D721Med (cell line): ENCODE data around the gene SH3RF3.

Experiments used
- DNase-seq: peaks from one replicate; pipeline ENCODE4 v3.0.0; 2011; ENCODE audit warnings: low spot score; ENCODE audit not compliant: insufficient read length
- FAIRE-seq: peaks from 2 replicates; lab custom pipeline; 2011; peaks lifted over from hg19 to GRCh38; lab: Jason Lieb, UNC
- CTCF ChIP-seq: IDR thresholded peaks from 2 replicates; pipeline ENCODE4 v1.5.1; 2012; ENCODE audit warnings: mild to moderate bottlenecking, control low read depth; ENCODE audit not compliant: insufficient read depth; ENCODE audit errors: missing control alignments

Gene SH3RF3

GRCh38 chr2:109473616-109474318 lies 344.8 kb downstream of the SH3RF3 start:
- TF ChIP-seq CTCF: no peak
- DNase-seq (no peak), FAIRE-seq (no peak)

- FAIRE-seq (no peak), DNase-seq (no peak)
- no peak for TF ChIP-seq CTCF
Measured at GRCh38 chr2:109474319-109474825, 345.4 kb downstream of the SH3RF3 start.

- no peak for TF ChIP-seq CTCF
- FAIRE-seq: no peak
- DNase-seq: no peak
Measured at GRCh38 chr2:109475531-109476210, 346.7 kb downstream of the SH3RF3 start.

DNA sequence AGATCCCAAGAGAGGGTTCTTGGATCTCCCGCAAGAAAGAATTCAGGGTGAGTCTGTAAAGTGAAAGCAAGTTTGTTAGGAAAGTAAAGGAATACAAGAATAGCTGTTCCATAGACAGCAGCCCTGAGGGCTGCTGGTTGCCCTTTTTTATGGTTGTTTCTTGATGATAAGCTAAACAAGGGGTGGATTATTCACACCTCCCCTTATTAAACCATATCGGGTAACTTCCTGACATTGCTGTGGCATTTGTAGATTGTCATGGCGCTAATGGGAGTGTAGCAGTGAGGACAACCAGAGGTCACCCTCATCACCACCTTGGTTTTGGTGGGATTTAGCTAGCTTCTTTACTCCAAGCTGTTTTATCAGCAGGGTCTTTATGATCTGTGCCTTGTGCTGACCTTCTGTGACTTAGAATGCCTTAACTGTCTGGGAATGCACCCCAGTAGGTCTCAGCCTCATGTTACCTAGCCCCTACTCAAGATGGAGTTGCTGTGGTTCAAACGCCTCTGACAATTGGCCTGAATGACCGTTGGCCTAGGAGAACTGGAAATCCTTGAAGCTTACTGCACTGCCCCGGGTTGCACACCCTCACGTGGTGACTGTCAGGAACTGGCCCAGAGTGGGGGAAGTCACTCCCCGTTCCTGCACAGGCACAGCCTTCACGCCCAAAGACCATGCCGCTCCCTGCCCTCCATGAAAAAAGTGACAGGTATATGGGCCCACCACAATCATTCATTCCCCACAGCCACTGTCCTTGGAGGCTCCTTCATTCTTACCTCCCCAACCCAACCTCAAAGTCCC lies 347.8 kb downstream of the SH3RF3 start:
- TF ChIP-seq CTCF: no peak
- DNase-seq (no peak), FAIRE-seq (no peak)

DNA sequence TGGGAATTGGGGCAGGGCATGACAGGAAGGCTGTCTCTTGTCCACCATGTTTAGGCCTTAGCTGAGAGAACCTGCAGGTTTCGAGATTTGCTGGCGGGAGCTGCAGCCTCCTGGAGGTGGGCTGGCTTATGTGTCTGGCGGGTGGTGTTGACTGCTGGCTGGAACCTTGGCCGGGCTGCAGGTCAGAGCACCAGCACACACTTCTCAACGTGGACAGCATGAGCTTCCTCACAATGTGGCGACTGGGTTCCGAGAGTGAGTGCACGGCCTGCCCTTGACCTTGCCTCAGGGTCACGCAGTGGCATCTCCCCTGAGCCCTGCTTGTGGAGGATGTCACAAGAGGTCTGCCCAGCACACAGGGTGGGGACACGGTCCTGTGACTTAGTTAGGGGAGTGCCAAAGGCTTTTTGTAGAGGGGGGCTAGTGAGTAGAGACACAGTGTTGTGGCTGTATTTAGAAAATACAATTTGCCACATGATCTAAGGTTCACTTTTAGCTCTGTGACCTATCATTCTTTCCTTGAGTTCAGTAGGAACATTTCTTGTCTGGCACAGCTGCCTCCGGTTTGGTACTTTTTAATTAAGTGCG lies 350.0 kb downstream of the SH3RF3 start:
- no peak for TF ChIP-seq CTCF
- DNase-seq: no peak
- no peak for FAIRE-seq

GRCh38 chr2:109479804-109480203 lies 350.8 kb downstream of the SH3RF3 start:
- no peak for FAIRE-seq
- TF ChIP-seq CTCF: no peak
- DNase-seq: no peak
